DMS53 treated with DMSO at 0.1 percent for 48 hours (cell line): ENCODE results near the gene RIMS3.
"Not testable (repeated sequence)": the region's sequence is repeated elsewhere in the genome, so short reads cannot be mapped to it uniquely, and the experiment has no call there.

Experiments used
- DNase-seq: peaks from one replicate; lab custom pipeline; 2025; ENCODE audit not compliant: unreplicated experiment; lab: John Stamatoyannopoulos, UW

The RIMS3 gene

DNA sequence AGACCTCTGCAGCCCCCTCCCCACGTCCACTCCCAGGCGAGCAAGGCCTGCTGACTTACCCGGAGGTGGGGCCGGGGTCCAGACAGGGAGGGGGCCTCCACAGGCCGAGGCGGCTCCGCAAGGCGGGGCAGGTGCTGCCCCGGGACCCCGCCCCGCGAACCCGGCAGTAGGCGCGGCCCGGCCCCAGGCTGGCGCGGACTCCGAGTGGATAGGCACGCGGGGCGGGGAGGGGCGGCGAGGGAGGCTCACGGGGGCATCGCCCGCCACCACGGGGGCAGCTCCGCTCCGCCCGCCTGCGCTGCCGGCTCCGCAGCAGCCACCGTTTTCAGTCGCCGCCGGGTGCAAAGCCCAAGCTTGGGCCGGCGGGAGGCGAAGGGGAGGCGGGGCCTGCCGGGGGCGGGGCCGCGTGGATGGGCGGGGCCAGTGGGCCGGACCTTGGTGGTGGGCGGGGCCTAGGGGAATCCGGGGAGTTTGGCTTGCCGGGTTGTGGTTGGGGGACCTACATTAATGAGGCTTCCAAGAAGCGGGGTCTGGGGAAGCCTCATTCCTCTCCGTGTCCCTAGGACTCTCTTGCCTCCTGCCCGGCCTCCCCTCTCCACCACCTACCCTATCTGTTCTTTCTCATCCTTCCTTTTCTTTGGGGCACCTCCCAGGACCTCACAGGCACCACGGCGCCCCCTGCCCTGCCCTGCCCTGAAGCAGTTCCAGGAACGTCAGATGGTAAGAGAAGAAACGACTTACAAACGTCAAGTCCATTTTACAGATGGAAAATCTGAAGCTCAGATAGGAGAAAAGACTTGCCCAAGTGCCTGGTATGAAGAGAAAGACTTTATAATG lies at the start of gene RIMS3:
RIMS3 (minus strand) TSS at position 348 of the 837 bp plus-strand sequence. CDS start 23,757 bp downstream, outside the sequence.
- DNase-seq: peak; percentile 21

DNA sequence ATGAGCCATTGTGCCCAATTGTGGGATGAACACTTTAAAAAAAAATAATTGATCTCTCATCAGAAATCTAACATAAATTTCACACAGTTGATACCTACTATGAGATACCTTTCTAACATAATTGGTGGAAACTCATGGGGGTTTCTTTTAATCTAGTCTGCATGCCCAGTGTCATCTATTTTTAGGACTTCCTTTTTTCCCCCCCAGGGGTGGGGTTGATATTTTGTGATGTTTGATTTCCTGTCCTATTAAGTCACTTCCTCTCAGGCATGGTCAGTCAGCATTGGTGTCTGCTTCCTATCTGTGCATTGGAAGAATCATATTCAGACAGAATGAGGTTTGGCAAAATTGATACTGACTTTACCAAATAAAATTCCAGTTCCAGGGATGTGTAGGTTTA lies 47.5 kb upstream of the RIMS3 start:
- no peak for DNase-seq

DNA sequence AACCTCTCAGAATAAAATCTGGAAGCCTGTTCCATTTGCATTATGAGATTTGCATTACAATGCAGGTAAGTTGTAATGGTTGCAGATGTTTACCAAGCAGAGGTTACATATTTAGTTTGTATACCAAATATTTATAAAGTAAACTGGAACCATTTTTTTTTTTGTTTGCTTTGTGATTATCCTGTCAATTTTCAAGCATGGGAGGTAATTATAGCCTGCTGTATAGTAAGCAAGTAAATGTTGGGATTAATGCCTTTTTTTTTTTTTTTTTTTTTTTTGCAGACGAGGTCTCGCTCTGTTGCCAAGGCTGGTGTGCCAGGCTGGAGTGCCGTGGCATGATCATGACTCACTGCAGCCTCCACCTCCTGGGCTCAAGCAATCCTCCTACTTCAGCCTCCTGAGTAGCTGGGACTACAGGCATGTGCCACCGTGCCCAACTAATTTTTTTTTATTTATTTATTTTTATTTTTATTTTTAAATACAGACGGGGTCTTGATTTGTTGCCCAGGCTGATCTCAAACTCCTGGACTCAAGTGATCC lies 47.0 kb upstream of the RIMS3 start:
- DNase-seq: peak; percentile 83

DNA sequence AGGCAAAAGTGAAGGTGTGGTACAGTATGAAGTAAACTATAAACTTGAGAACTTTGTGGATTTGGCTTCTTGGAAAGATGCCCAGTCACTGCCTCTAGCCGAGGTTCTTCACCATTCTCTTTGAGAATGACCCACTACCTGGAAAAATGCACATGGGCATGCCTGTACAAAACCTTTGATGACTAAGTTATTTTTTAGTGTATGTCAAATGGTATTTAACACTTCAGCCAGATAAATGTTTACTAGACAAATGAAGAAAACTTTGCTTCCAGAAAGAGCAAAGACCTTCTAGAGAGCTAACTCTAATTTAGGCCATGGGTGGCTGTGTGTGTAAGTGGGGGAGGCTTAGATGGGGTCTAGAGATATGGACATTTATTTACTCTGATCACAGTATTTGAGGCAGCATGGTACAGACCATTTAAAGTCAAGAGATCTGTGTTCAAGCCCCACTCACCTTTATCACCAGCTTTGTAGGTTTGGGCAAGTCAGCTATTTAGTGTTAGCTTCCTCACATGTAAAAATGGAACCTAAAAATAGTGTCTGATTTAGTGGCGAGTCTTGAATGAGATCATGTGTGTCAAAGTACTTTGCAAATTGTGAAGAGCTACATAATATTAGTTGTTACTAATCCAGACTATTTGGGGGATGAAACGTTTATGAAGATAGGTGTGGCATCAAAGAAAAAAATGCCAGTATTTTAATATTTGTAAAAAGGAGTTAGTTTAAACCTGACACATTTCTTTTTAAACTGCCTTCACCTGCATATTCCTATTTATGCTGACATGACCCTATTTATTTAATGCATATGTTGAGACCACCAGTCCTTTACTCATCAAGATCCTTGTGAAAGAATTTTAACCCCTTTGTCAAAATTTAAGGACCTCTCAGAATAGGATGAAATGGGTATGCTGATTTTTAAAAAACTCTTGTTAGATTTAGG lies 46.3 kb upstream of the RIMS3 start:
- peak; percentile 7 for DNase-seq

DNA sequence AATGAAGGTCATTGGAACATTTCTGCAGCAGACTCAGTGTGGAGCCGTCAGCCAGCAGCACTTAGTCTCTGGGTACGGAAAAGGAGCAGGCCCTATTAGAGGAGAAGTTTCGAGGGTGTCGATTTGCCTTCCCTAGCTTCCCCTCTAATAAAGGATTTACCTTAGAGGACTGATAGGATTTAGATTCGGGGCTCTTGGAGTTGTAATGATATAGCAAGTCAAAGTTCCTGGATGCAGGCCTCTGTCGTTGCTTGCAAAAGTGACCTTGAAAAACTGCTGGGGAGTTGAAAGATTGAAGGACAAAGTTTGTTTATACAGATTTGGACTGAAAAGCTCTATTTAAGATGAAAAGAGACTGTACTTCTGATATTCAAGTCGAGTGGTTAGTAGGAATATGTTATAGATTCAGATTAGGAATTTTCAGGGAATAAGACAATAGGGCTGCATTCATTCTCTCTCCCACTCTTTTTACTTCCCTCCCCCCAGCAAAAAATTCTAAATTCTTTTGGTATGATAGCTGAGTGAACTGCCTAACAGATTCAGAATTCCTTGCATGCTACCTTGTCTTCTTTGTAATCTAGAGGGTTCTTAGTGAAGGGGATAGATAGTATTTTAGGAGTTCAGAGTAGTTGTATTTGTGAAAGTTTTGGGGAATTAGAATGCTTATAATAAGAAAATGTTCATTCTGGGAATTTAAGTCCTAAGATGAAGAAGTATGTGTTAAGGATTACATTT lies 45.3 kb upstream of the RIMS3 start:
- no peak for DNase-seq

DNA sequence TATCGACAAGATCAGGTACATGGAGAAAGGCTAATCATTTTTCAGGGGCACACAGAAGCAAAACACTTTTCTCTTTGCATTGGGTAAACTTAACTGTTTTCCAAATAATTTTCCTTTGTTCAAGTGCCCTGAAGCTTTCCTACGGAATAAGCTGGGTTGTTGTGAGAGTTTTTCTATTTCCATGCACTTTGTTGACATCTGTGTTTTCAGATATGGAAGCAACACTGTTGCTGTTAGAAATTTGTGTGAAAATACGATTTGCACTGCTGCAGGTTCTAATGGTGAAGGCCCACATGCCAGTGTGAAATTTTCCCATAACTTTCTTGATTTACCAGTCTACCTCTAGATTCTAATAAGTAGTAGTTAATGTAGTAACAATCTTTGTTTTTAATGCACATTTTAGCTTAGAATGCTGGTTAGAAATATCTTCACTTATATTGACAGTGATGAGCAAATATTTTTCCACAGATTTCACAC lies 44.4 kb upstream of the RIMS3 start:
- DNase-seq: no peak

DNA sequence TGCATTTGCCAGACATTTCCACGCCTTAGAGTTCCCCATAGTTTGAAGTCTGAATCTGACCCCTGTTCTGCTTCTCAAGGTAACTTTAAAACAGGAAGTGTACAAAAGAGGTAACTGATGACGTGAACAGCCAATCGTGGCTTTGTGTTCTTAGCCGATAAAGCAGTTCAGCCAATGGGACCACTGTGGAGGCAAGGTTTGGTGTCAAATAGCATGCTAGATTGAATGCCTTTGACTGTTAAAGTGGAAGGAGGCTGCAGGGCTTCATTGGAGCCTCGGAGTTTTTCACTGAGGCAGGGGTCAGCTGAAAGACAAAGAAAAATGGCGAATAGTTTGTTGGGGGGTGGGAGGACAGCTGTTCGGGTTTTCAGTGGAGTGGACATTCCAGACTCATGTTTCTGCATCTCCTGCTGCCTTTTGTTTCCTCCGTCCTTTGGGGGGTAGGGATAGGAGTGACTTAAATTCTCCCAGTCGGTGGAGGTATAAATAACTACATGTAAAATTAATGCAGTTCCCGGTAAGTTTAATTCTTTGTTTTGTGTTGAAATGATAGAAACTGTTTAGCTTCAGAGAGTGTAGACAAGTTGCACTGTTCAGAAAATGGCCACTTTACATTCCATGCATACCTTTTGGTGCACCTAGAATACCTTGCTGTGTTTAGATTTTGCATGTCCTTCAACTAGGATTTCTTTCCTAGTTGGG lies 43.8 kb upstream of the RIMS3 start:
- DNase-seq: no peak

DNA sequence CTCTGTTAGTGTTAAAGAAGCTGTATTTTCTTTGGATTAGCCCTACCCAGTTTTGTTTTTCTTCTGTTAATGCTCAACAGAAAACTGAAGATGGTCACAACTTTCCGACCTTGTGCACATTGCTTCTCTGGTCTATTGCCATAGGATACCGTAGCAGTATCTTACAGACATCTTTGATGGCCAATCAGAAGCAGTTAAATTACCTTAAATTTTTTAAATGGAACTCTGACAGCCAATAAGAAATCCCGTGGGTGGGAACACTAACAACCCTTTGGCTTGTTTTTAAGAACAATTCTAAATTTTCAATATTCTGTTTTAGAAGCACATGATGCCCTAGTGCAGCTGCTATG lies 43.2 kb upstream of the RIMS3 start:
- no peak for DNase-seq

DNA sequence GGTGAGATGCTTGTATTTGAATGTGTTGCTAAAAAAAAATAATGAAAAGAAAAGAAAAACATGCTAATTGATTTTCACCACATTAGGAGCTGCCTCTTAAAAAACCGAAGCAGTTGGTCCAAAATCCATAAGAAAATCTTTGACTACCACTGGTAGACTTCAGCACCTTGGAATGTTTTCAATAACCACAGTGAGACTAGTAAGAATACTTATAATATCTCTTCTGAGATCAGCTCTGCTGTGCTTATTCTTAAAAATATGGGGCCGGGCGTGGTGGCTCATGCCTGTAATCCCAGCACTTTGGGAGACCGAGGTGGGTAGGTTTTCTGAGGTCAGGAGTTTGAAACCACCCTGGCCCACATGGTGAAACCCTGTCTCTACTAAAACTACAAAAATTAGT lies 41.1 kb upstream of the RIMS3 start:
- DNase-seq: no peak

DNA sequence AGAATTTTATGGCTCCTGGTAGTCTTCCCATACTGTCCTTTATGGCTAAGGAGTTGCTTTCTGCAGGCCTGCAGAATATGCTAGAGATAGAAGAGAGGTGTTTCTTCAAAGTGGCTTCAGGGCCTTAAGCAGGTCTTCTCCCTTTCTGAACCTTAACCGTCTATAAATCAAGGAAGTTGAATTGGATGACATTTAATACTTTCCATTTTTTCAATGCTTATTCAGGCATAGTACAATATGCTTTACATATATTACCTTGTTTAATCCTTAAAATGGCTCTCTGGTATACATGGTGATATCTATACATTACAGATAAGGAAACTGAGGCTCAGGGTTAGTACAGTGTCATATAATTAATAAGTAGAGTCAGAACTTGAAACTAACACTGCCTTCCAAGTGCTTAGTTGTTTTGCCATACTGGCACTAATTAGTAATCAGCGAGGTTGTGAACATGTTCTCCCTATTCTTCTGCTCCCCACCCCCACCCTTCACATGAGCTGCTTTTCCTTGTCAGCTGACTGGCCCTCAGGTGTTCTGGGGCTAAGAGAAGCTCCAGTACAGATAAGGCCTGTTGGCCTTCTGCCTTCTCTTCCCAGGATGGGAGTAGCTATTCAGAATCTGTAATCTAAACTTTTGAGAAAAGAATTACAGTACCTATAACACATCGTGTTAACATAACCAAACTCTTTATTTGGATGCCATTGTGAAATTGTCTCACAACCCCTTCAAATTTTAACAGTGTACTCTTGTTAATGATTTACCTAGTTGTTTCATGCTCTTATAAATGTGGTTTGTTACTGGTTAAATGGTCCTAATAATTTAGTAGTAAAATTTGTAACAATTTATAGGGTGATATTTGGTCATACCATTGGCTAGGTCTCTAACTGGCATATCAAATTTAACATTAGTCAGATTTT lies 39.6 kb upstream of the RIMS3 start:
- no peak for DNase-seq

DNA sequence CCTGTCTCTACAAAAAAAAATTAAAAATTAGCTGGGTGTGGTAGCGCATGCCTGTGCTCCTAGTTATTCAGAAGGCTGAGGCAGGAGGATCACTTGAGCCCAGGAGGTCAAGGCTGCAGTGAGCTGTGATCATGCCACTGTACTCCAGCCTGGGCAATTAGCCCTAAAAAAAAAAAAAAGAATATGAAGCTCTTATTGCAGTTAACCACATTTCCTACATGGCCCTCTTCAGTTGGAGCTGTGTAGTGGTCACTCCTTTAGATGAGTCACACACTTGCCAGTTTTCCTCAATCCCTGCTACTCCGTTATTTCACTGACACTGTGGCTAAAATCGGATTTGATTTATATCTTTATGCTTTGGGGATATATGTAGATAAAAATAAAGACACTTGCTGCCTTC lies 37.8 kb upstream of the RIMS3 start:
- DNase-seq: no peak

DNA sequence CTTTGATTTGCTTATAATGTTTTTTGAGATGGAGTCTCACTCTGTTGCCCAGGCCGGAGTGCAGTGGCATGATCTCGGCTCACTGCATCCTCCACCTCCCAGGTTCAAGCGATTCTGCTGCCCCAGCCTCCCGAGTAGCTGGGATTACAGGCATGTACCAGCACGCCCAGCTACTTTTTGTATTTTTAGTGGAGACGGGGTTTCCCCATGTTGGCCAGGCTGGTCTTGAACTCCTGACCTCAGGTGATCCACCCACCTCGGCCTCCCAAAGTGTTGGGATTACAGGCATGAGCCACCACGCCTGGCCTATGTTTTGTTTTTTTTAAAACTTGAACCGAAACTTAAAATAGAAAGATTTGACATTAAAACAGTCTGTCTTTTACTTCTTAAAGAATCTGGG lies 37.3 kb upstream of the RIMS3 start:
- not testable (repeated sequence) for DNase-seq

DNA sequence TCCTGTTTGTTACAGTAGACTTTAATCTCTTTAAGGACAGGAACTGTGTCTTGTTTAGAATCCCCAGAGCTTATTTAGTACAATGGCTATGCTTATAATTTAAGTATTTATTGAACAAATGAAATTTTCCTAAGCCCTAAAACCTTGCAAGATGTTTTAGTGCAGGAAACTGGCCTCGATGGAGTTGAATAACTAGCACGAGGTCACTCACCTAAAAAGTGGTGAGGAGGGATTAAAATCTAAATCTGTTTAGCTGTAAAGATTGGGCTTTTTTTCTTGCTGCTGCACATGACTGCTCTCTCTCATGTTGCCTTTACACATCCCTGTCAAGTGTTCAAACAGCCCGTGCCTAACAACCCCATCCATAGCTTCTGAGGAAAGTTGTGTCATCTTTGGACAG lies 36.2 kb upstream of the RIMS3 start:
- DNase-seq: no peak

DNA sequence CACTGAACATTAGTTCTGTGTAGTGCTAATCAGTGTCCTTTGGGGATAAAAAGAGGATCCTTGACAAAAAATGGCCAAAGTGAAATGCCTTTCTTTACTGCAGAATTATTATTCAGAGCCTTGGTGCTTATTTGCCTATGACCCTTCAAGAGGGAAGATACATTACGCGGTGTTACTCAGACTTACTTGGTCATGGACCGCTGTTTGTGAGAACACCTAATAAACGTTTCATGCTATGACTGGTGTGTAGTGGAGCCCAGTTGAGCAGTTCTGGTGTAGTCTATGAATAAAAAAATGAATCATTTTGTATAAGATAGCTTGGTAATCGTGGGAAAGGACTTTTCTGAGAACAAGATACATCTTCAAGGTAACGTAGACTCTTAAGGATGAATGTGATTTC lies 34.3 kb upstream of the RIMS3 start:
- DNase-seq: no peak

DNA sequence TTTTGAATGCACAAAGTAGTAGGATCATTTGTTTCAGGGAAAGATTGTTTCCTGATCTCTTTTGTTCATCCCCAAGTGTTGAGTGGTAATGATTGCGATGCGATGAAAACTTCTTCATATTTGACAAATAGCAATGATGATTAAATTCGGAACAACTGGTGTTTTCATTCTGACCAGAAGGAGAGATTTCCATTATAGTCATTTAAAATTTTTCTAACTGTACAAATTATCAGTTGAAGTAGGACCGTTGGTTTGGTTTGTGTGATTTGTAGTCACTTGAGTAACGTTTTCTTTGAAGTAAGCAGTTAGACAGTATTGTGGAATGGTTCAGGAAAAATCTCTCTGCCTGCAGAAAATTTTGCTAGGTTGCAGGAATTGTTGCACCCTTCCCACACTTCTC lies 32.0 kb upstream of the RIMS3 start:
- DNase-seq: no peak

DNA sequence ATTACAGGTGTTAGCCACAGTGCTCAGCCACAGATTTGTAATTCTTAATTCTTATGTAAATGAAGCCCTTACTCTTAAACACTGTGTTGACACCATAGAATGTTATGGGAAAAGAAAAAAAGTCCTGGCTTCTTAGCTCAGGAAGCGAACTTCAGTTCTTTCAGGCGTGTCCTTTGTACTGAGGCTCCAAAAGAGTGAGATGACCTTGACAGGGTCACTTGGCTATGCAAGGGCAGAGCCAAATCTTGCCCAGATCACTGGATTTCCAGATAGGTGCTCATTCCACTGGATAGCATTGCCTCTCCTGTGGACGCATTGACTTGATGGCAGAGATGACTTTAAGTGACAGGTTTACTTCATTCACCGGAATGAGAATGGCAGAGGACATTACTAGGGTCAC lies 30.8 kb upstream of the RIMS3 start:
- DNase-seq: no peak

DNA sequence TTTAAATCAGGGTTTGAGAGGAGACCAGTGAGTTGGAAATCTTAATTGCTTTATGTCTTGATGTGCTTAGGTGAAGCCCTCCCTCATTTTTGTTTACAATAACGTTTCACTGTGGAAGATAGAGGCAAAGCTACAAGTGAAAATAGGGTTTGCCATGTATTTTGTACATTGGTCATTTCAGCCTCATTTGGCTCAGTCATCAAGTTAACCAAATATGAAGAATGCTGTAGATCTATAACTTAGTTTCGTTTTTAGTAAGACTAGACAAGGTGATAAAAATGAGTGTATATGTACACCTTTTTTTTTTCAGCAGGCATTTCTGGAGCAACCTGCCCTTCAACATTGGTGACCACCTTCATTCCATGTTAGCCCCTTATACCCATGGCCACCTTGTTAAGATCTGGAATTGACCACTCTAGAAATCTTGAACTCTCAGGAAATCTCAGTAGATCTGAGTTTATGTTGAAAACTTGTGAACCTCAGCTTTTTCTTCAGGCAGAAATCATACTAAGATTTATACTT lies 28.9 kb upstream of the RIMS3 start:
- DNase-seq: no peak

DNA sequence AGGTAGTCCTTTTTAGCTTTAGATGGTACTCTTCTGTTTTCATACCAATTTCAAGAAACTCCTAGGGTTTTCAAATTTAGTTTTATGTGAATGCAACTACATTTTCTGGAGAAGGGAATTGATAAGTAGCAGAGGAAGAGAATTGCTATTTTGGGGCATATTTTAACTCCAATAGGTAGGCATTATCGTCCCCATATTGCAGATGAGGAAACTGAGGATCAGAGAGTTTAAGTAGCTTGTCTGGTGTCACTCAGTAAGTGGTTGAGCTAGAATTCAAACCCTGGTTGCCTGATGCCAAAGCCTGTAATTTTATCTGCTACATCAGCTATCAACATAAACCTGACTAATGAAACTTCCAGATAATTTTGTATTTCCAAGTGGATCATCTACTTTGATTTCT lies 27.9 kb upstream of the RIMS3 start:
- DNase-seq: no peak

DNA sequence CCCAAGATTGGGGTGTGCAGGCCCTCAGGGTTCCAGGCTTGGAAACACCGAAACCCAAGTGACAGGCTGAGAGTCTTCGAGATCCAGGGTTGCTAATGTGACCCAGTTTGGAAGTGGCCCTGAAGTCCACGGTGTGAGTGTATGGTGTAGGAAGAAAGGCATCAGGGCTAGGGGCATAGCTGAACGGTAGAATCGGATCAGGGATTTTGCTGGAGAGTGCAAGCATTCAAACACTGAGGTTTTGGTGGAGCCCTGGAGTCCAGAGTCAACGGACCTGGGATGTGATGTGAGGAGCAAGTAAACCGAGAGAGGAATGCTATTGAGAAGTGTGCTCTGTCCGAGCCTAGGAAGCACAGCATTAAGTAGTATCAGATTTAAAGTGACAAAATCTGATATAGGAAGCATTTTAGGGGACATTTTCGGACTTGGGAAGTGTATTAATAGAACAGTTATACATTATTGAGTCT lies 27.0 kb upstream of the RIMS3 start:
- no peak for DNase-seq
